Esophagus (tissue), 2 donors: Measurements from ENCODE around the gene LDLRAD4. TPM values are rescaled to one million over a fixed set of nuclear protein-coding genes. Genes with fewer than 3 reads are reported as not detected.

Experiments
- H3K27ac ChIP-seq, 2 donors: one replicate each; pipeline ENCODE4 v1.5.1; 2013; ENCODE audit warnings: low read depth in 2 of 2, mild to moderate bottlenecking in 2 of 2, inconsistent platforms in 1 of 2, low read length in 1 of 2, moderate library complexity in 1 of 2
- H3K27me3 ChIP-seq, 2 donors: one replicate each; pipeline ENCODE4 v1.6.1; 2013; ENCODE audit warnings: low read length in 2 of 2, control low read depth in 1 of 2, mild to moderate bottlenecking in 1 of 2; ENCODE audit not compliant: insufficient read depth in 2 of 2, control insufficient read depth in 1 of 2
- H3K36me3 ChIP-seq, 2 donors: one replicate each; pipeline ENCODE4 v1.6.1; 2013; ENCODE audit warnings: low read length in 1 of 2; ENCODE audit not compliant: control insufficient read depth in 2 of 2, insufficient read depth in 2 of 2
- H3K4me1 ChIP-seq, 2 donors: one replicate each; pipeline ENCODE4 v1.6.1; 2013; ENCODE audit warnings: low read length in 1 of 2; ENCODE audit not compliant: control insufficient read depth in 2 of 2, insufficient read depth in 2 of 2
- H3K4me3 ChIP-seq, 2 donors: one replicate each; pipeline ENCODE4 v1.5.1; 2013; ENCODE audit warnings: low read length in 2 of 2, mild to moderate bottlenecking in 2 of 2, low read depth in 1 of 2, moderate library complexity in 1 of 2
- H3K9me3 ChIP-seq, 2 donors: one replicate each; pipeline ENCODE4 v1.6.1; 2013; ENCODE audit warnings: mild to moderate bottlenecking in 2 of 2, low read depth in 1 of 2, low read length in 1 of 2, moderate library complexity in 1 of 2; ENCODE audit not compliant: control insufficient read depth in 2 of 2, insufficient read depth in 1 of 2
- WGBS, 2 donors: extraction: QIAGEN DNeasy Blood & Tissue Kit; methylation state at CpG; one replicate each; pipeline ENCODE4 v1.1.7; 2013; 5-methylcytosine and 5-hydroxymethylcytosine counted together
- polyA plus RNA-seq, 2 donors: library from polyadenylated mRNA; stranded (reverse); fragments of 200-250 nt; gene quantifications; one replicate each; pipeline ENCODE4 v1.2.3, GENCODE V29; 2013
- donor health status: healthy with polysubstance abuse.
- donor health status: Bipolar disorder and iron deficiency.

The LDLRAD4 gene
- polyA plus RNA-seq, 2 donors = 0.79 to 0.99 TPM

GRCh38 chr18:13460946-13461345 is 242.4 kb downstream of the LDLRAD4 start:
- Histone ChIP-seq H3K27me3 (no peaks in the 10 kb centered on the region), H3K4me3 (no peak overlapping the region)
- WGBS, 2 donors = 92 to 97% methylated on average over 12 of the region's 12 CpGs

GRCh38 chr18:13461469-13461868 is 242.9 kb downstream of the LDLRAD4 start:
- 88 to 89% methylated on average over 5 of the region's 5 CpGs for WGBS, 2 donors
- Histone ChIP-seq H3K4me1 (peaks cover 0 to 4% of the 10 kb centered on the region in 2 donors), H3K4me3 (no peak overlapping the region), H3K27ac (no peak overlapping the region), H3K9me3 (peaks cover 0 to 3% of the 10 kb centered on the region in 2 donors), H3K36me3 (no peaks in the 10 kb centered on the region), H3K27me3 (no peaks in the 10 kb centered on the region)

More at GRCh38 chr18:13460946-13461345, 242.4 kb downstream of the LDLRAD4 start:
- H3K27ac ChIP-seq = no peak overlapping the region
- peaks cover 0 to 6% of the 10 kb centered on the region in 2 donors for H3K4me1 ChIP-seq
- no peaks in the 10 kb centered on the region for H3K36me3 ChIP-seq
- H3K9me3 ChIP-seq = peaks cover 0 to 3% of the 10 kb centered on the region in 2 donors

- H3K36me3 ChIP-seq = no peaks in the 10 kb centered on the region
- no peak overlapping the region for H3K27ac ChIP-seq
- no peak overlapping the region for H3K4me3 ChIP-seq
- WGBS, 2 donors = 91 to 93% methylated on average over 5 of the region's 5 CpGs
- peaks cover 0 to 4% of the 10 kb centered on the region in 2 donors for H3K4me1 ChIP-seq
- no peaks in the 10 kb centered on the region for H3K27me3 ChIP-seq
- H3K9me3 ChIP-seq = peaks cover 0 to 3% of the 10 kb centered on the region in 2 donors
Observed at GRCh38 chr18:13461936-13462335, 243.4 kb downstream of the LDLRAD4 start.

DNA sequence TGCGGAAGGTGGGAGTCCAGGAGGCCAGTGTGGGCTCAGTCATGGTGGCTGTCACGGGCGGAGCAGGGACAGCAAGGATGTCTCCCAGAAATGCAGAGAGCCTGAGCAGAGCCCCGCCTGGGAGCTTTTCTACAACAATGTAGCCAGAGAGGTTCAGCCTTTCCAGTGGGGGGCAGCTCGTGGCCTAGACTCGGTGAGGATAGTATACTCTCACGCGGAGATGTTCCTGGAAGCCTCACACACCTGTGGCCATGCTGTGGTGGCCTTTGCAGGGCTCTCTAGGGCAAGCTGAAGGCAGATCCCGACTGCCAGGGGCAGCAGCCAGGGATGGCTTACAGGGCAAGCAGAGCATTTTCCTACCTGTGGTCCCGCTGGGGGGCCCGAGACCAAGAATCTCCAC is 244.1 kb downstream of the LDLRAD4 start:
- Histone ChIP-seq H3K27me3 (no peaks in the 10 kb centered on the region), H3K27ac (no peak overlapping the region), H3K4me3 (no peak overlapping the region), H3K9me3 (peaks cover 0 to under 1% of the 10 kb centered on the region in 2 donors), H3K4me1 (peaks cover 0 to 4% of the 10 kb centered on the region in 2 donors), H3K36me3 (no peaks in the 10 kb centered on the region)
- WGBS, 2 donors = 89 to 91% methylated on average over 11 of the region's 11 CpGs

- Histone ChIP-seq H3K27ac (no peak overlapping the region), H3K27me3 (no peaks in the 10 kb centered on the region), H3K4me3 (no peak overlapping the region), H3K4me1 (peaks cover 0 to 4% of the 10 kb centered on the region in 2 donors), H3K36me3 (no peaks in the 10 kb centered on the region), H3K9me3 (no peaks in the 10 kb centered on the region)
- WGBS, 2 donors = 78 to 82% methylated on average over 6 of the region's 6 CpGs
Observed at GRCh38 chr18:13463526-13464210, 245.1 kb downstream of the LDLRAD4 start.

GRCh38 chr18:13464432-13465123 is 246.0 kb downstream of the LDLRAD4 start:
- Histone ChIP-seq H3K27me3 (no peaks in the 10 kb centered on the region), H3K4me1 (peaks cover 0 to 4% of the 10 kb centered on the region in 2 donors), H3K4me3 (no peak overlapping the region), H3K27ac (peak overlapping the region; percentile 22 to 40), H3K36me3 (no peaks in the 10 kb centered on the region), H3K9me3 (no peaks in the 10 kb centered on the region)
- WGBS, 2 donors = 66 to 68% methylated on average over 14 of the region's 14 CpGs

GRCh38 chr18:13465124-13465446 is 246.5 kb downstream of the LDLRAD4 start:
- H3K27ac ChIP-seq = no peak overlapping the region
- WGBS, 2 donors = 69 to 76% methylated on average over 4 of the region's 4 CpGs

GRCh38 chr18:13465476-13465875 is 246.9 kb downstream of the LDLRAD4 start:
- no peak overlapping the region for H3K4me3 ChIP-seq
- WGBS, 2 donors = 68% methylated on average over 5 of the region's 5 CpGs
- H3K36me3 ChIP-seq = no peaks in the 10 kb centered on the region
- no peak overlapping the region for H3K27ac ChIP-seq
- no peaks in the 10 kb centered on the region for H3K27me3 ChIP-seq
- peaks cover 2 to 7% of the 10 kb centered on the region in 2 donors for H3K4me1 ChIP-seq
- no peaks in the 10 kb centered on the region for H3K9me3 ChIP-seq

More at GRCh38 chr18:13465124-13465446, 246.5 kb downstream of the LDLRAD4 start:
- no peak overlapping the region for H3K4me3 ChIP-seq
- H3K27me3 ChIP-seq = no peaks in the 10 kb centered on the region
- H3K9me3 ChIP-seq = no peaks in the 10 kb centered on the region
- no peaks in the 10 kb centered on the region for H3K36me3 ChIP-seq
- peaks cover 0 to 4% of the 10 kb centered on the region in 2 donors for H3K4me1 ChIP-seq

- 77 to 82% methylated on average over 10 of the region's 10 CpGs for WGBS, 2 donors
- no peak overlapping the region for H3K27ac ChIP-seq
Observed at GRCh38 chr18:13470516-13471197, 252.1 kb downstream of the LDLRAD4 start.

More at GRCh38 chr18:13470516-13471197, 252.1 kb downstream of the LDLRAD4 start:
- Histone ChIP-seq H3K9me3 (no peaks in the 10 kb centered on the region), H3K4me1 (peaks cover 2 to 4% of the 10 kb centered on the region in 2 donors), H3K27me3 (no peaks in the 10 kb centered on the region), H3K4me3 (no peak overlapping the region), H3K36me3 (no peaks in the 10 kb centered on the region)
